ENCODE measurements around the gene SAMD11.
"Not testable (repeated sequence)": the region's sequence is repeated elsewhere in the genome, so short reads cannot be mapped to it uniquely, and the experiment has no call there.

SAMD11 gene, protein sequence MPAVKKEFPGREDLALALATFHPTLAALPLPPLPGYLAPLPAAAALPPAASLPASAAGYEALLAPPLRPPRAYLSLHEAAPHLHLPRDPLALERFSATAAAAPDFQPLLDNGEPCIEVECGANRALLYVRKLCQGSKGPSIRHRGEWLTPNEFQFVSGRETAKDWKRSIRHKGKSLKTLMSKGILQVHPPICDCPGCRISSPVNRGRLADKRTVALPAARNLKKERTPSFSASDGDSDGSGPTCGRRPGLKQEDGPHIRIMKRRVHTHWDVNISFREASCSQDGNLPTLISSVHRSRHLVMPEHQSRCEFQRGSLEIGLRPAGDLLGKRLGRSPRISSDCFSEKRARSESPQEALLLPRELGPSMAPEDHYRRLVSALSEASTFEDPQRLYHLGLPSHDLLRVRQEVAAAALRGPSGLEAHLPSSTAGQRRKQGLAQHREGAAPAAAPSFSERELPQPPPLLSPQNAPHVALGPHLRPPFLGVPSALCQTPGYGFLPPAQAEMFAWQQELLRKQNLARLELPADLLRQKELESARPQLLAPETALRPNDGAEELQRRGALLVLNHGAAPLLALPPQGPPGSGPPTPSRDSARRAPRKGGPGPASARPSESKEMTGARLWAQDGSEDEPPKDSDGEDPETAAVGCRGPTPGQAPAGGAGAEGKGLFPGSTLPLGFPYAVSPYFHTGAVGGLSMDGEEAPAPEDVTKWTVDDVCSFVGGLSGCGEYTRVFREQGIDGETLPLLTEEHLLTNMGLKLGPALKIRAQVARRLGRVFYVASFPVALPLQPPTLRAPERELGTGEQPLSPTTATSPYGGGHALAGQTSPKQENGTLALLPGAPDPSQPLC

DNA sequence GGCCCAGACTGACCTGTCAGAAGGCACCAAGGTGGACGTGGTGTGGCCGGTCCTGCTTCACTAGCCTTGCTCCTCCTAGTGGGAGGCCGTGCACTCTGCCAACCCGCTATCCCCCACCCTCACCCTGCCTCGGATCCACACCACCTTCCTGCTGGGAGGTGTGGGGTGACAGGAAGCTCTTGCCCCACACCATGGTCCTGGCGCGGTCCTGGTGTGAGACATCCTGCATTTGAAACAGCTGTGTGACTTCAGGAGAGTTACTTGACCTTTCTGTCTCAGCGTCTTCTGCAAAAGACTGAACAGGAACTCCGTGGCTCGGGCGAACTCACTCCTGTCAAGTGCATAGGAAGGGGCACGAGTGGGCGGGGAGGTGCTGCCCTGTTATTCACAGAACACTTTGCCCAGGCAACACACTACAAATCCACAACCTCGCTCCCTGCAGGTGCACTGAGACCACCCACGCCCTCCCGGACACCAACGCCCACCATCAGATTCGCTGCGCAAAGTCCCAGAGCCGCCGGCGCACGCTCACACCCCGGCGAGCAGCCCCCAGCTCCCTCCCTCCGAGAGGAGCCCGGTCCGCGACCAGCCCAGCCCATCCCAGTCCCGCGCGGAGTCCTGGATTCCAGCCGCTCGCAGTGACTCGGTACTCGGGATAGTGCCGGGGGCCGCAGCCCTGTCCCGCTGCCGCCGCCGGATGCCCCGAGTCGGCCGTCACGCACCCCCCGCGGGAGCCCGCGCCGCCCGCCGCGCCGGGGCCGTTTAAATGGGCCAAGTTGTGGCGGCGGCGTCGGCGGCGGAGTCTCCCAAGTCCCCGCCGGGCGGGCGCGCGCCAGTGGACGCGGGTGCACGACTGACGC is at the start of gene SAMD11:
SAMD11 (plus strand) TSS at position 793 of the 860 bp plus-strand sequence. CDS start 509 bp downstream, outside the sequence.
- DNase-seq (ENCODE audit: low read depth in 2 of 3, low spot score in 1 of 3) = peak in 1 of 3 donors; percentile 41

DNA sequence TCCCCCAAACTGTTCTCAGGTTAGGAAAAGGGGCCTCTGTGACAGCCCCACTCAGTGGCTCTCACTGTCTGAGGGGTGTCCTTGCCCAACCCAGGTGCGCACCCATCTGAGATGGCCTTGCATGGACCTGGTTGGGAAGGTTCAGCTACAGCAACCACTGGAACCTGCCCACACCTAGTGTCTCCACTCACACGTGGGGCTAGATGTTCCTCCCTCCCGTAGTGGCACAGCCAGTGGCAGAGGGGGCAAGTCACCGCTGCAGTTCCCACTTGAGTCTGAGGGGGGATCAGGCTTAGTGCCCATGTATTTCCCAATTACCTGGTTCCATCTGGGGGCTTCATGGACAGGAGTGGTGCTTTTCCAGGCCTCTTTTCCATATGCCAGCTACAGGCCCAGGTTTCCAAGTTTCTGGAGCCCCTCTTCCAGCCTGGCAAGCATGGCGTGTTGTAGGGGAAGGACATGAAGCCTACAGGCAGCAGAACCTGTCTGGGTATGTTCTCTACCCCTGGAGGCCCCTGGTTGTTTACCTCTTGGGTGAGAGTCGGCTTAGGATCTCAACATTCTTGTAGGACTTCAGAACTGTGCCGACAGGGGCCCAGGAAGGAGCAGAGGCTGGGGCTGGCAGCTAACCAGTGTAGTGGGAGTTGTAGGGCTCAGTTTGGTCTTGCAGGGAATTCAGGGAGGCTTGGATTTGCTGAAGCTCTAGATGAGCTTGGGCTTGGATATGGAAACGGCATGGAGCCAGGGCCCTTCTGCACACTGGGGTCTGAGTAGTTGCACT is 47.1 kb upstream of the SAMD11 start:
- DNase-seq (ENCODE audit: low read depth in 2 of 3, low spot score in 1 of 3) = not testable (repeated sequence)

DNA sequence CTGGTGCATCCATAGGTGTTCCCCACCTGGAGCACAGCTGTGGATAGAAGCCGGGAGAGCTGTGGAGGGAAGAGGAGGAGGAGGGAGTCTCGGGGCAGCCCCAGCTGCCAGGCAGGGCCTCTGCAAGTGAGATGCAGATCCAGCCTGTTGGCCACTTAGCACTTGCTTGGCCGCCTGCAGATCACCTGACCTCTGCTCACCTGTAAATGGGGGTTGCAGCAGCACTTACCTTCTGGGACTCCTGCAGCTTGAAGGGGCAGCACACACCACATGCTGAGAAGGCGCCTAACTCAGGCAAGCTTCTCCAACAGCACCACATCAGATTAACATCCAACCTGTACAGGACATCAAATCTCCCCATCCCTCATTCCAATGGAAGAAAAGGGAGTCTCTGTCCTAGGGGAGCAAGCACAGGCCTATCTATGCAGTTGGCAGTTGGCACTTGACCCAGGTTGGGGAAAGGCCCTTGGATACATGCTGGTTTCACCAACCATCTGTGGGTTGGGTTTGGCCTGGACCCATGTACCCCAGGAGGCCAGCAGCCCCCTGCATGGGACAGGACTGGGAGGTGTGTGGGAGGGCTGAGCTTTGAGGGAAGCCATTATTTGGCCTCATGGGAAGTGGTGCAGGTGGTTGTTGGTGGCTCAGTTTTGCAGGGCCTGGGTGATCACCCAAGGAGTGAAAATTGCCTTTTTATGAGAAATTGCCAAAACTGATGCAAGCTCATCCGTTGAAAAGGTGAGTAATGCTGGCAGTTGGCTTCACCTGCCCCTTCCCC is 46.3 kb upstream of the SAMD11 start:
- not testable (repeated sequence) for DNase-seq (ENCODE audit: low read depth in 2 of 3, low spot score in 1 of 3)

DNA sequence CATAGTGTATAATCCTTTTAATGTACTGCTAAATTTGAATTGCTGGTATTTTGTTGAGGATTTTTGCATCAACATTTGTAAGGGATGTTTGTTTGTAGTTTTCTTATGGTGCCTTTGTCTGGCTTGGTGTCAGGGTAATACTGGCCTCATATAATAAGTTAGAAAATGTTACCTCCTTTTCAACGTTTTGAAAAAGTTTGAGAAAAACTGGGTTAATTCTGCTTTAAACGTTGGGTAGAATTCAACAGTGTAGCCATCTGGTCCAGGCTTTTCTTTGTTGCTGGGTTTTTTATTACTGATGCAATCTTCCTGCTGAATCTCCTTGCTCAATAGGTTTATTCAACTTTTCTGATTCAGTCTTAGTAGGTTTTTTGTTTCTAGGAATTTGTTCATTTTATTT is 43.2 kb upstream of the SAMD11 start:
- not testable (repeated sequence) for DNase-seq (ENCODE audit: low read depth in 2 of 3, low spot score in 1 of 3)

DNA sequence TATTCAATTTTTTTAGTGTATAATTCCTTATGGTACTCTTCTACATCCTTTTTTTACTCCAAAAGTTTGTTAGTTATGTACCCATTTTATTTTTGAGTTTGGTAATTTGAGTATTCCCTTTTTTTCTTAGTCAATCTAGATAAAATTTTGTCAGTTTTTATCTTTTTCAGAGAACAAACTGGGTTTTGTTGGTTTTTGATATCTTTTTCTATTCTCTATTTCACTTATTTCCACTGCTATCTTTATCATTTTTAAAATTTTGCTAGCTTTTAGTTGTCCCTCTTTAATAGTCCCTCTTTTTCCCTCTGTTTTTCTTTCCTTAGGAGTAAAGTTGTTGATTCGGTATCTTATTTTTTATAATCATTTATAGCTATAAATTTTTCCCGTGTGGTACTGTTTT is 42.8 kb upstream of the SAMD11 start:
- DNase-seq (ENCODE audit: low read depth in 2 of 3, low spot score in 1 of 3) = not testable (repeated sequence)

DNA sequence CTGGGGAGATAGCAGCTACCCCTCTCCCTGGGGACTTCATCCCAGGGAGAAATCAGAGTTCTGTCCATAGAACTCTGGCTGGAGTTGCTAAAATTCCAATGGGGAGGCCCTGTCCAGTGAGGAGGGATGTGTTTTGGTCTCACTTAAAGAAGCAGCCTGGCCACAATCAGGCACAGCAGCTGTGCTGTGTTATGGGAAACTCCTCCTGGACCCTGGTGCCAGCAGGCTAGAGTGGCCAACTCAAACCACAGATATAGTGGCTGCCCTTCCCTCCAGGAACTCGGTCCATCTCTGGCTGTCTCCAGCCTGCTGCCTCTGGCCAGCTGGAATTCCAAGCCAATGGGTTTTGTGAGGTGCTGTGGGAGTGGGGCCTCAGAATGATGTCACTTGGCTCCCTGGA is 37.4 kb upstream of the SAMD11 start:
- DNase-seq (ENCODE audit: low read depth in 2 of 3, low spot score in 1 of 3) = no peak

DNA sequence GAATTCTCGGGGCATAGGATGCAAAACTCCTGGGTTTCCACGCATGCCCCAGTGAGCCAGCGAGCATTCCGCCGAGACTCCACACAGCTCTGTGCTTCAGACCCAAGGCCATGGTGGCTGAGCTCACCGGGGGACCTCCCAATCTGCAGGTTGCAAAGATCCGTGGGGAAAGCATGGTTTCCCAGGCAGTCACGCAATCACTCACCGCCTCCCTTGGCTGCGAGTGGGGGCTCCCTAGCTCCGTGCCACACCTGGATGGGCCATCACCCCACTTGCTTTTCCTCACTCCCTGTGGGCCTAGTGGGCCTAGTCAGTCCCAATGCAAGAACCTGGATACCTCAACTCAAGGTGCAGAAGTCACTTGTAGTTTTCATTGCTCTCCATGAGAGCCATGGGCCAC is 37.0 kb upstream of the SAMD11 start:
- no peak for DNase-seq (ENCODE audit: low read depth in 2 of 3, low spot score in 1 of 3)

DNA sequence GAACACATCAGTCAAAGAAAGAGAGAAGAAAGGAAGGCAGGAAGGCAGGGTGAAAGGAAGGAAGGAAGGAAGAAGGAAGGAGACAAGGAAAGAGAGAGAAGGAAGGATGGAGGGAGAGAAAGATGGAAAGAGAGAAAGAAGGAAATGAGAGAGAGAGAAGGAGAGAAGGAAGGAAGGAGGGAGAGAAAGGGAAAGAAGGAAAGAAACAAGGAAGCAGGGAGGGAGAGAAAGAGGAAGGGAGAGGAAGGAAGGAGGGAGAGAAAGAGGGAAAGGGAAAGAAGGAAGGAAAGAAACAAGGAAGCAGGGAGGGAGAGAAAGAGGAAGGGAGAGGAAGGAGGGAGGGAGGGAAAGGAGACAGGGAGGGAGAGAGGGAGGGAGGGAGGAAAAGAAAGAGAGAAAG is 35.4 kb upstream of the SAMD11 start:
- DNase-seq (ENCODE audit: low read depth in 2 of 3, low spot score in 1 of 3) = no peak

DNA sequence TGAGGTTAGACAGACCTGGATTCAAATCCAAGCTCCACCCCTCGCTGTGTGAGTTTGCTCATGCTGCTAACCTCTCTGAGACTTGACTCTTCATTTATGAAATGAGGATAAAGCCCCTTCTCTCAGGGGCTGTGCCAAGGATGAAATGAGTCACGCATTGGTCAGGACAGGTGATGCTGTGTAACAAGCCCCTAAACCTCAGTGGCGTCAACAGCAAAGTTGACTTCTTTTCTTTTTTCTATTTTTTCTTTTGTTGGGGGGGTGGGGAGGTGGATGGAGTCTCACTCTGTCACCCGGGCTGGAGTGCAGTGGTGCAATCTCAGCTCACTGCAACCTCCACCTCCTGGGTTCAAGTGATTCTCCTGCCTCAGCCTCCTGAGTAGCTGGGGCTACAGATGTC is 33.9 kb upstream of the SAMD11 start:
- DNase-seq (ENCODE audit: low read depth in 2 of 3, low spot score in 1 of 3) = not testable (repeated sequence)

DNA sequence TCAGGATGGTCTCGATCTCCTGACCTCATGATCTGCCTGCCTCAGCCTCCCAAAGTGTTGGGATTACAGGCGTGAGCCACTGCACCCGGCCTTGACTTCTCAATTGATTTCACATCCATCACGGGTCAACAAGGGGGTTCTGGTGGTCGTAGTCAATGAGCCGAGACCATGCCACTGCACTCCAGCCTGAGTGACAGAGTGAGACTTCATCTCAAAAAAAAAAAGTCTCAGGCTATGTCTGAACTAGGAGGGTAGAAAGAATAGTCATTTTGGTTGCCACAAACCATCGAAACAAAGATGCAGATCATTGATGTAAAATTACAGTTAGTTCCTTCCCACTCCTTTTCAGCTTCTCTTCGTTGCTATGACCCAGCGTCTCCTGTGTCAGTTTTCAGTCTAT is 33.5 kb upstream of the SAMD11 start:
- DNase-seq (ENCODE audit: low read depth in 2 of 3, low spot score in 1 of 3) = not testable (repeated sequence)

DNA sequence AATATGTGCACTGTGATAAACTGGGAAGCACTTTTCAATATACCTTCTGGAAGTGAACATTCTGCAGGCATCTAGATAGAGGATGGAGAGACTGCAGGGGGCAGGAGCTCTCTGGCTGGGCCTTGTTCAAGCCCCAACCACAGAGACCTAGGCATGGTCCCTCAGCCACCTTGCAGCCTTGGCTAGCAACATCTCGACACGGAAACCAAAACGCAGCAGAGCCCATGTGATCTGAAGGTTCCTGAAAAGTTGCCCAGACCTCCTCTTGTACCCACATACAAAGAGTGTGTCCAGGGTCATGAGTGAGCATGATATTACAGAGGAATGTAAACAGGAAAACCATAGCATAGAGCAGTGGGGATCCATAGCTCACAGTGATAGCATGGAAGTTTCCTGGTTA is 33.1 kb upstream of the SAMD11 start:
- DNase-seq (ENCODE audit: low read depth in 2 of 3, low spot score in 1 of 3) = no peak

DNA sequence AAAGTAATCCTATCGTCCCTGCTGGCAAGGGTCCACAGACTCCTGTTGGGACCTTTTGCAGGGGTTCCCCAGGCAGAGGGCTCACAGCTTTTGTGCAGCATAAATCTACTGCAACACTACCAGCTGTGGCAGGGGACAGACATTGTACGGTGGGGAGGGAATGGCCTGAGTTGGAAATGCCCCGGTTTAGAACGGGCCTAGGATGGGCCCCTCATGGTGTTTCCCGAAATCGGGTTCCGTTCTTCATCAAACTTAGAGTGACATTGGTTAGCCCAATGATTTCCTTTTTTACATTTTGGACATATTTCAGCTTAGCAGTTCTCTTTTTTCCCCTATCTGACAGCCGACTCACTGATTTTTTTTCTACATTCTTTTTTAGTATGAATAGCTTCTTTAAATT is 26.5 kb upstream of the SAMD11 start:
- DNase-seq (ENCODE audit: low read depth in 2 of 3, low spot score in 1 of 3) = no peak

DNA sequence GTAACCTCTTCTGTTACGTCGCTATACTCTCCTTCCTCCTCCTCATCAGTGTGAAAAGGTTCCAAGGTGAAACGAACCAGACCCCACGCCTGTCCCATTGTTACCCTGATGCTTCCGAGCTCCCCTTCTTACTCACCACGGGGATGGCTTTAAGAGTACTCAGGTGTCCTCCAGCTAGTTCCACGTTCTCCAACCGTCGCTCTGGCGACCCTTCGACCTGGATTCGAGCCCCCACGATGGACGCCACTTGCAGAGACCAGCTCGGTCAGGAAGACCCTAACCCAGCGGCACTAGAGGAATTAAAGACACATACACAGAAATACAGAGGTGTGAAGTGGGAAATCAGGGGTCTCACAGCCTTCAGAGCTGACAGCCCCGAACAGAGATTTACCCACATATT is 25.8 kb upstream of the SAMD11 start:
- DNase-seq (ENCODE audit: low read depth in 2 of 3, low spot score in 1 of 3) = not testable (repeated sequence)

DNA sequence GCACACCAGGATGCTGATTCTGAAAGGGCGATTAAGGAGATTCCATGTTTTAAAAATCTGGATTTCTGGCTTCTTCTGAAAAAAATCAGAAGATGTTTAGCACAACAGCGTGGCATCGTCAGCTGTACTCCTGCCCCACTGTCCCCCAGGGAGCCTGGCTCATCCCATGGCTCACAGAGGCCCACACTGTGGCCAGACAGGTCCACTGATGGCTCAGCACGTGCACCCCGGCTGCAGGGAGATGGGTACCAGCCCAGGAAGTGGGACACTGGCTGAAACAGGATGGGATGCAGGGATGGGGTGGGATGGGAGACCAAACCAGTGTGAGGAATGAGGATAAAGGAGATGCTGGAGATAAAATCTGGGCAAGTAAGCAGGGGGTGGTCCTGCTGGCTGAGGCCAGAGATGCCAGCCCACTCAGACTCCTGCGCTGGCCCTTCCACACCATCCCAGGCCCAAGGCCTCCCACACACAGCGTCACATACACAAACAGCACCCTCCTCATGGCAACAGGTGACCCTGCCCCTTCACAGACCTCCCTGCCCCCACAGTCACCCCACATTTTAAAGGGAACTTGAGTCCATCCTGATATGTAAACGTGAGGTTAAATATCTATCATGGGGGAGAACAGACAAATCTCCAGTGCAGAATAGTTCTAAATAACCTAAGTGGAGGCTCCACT is 23.9 kb upstream of the SAMD11 start:
- no peak for DNase-seq (ENCODE audit: low read depth in 2 of 3, low spot score in 1 of 3)

DNA sequence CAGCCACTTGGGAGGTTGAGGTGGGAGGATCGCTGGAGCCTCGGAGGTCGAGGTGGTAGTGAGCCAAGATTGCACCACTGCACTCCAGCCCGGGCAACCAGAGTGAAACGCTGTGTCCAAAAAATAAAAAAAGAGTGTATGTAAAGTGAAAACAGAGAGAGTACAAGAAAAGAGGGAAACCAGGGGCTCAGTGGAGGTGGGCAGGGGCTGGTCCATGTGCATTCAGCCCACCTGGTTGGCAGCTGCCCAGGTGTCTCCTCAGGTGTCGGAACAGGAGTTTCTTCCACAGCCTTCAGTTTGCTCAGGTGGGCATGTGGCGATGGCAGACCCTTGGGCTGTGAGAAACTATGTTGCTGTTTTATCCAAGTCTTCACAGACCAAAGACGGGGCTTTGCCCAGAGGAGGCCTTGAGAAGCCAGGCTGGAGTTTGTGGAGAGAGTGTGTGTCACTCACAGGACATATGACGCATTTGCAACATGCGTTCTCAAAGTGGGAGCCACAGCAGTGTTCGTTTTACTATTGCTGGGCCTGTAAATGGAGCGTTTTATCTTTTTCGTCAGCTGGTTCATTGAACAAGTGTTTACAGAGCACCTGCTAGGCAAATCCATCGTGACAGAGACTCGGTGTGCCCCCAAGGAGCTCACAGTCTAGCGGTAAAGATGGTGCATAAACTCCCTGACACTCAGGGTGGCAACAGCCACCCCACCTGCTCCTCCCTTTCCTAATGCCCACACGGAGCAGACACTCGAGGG is 22.4 kb upstream of the SAMD11 start:
- no peak for DNase-seq (ENCODE audit: low read depth in 2 of 3, low spot score in 1 of 3)

DNA sequence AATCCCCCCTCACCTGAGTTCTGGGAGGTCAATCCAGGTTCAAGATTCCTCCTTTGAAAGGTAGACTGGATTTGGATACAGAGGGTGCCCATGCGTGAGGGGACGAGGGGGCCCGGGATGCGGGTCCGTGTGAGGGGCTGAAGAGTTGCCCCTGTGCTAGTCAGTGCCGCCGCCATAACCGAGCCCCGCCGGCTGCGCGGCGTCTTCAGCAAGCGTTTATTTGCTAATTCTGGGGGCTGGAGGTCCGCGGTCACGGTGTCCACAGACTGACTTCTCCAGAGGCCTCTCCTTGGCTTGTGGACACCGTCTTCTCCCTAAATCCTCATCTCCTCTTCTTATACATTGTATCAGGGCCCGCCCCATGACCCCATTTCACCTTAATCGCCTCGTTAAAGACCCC is 20.9 kb upstream of the SAMD11 start:
- DNase-seq (ENCODE audit: low read depth in 2 of 3, low spot score in 1 of 3) = no peak

DNA sequence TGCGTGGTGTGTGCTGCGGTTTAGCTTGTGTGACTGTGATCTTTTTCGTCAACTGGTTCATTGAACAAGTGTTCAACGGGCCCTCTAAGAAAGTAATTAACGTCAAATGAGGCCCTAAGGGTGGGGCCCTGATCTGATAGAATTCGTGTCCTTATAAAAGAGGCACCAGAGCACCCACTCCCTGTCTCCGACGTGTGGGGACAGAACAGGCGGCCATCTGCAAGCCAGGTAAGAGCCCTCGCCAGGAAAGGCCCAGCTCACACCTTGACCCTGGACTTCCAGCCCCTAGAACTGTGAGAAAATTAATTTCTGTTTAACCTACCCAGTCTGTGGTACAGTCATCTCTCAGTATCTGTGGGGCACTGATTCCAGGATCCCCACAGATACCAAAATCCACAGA is 20.4 kb upstream of the SAMD11 start:
- no peak for DNase-seq (ENCODE audit: low read depth in 2 of 3, low spot score in 1 of 3)

DNA sequence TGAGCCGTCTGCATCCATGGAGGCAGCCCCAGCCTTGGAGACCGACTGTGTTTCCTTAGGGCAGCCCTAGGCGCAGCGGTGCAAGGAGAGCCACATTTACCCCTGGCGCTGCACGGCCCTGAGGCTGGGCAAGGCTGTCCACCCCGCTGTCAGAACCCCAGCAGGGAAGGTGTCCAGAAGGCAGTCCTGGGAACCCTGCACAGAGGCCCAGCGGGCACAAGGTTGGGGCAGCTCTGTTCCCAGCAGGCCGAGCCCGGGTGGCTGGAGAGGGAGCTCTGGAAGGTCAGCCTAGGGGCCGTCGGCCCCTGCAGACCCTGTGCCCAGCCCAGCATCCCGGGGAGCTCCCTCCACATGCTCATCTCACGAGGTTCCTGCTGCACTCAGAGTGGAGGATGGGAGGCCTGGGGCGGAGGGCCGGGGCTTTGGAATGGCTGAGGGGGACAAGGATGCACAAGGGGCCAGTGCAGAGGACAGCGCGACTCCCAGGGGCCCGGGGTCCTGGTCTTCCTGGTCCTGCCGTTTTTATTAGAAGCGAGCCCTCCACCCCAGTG is 19.9 kb upstream of the SAMD11 start:
- no peak for DNase-seq (ENCODE audit: low read depth in 2 of 3, low spot score in 1 of 3)
